OCI-LY7 (cell line): Measurements from ENCODE around the gene SLC26A4.

Source experiments
- EZH2phosphoT487 ChIP-seq: fragments of 200-600 bp; sonication (generic); IDR thresholded peaks from 2 replicates; pipeline ENCODE4 v1.6.1; 2018; ENCODE audit warnings: low read depth, borderline replicate concordance, mild to moderate bottlenecking, mixed run types, antibody characterized with exemption, low read length, moderate library complexity, mixed read lengths
- TF ChIP-seq, protein P1 (sequence below): fragments of 200-600 bp; sonication (generic); conservative IDR thresholded peaks from 2 replicates; pipeline ENCODE4 v1.5.1; 2014; ENCODE audit warnings: mild to moderate bottlenecking, antibody characterized with exemption, low read length, moderate library complexity, mixed read lengths

- TF ChIP-seq, protein P1, sequence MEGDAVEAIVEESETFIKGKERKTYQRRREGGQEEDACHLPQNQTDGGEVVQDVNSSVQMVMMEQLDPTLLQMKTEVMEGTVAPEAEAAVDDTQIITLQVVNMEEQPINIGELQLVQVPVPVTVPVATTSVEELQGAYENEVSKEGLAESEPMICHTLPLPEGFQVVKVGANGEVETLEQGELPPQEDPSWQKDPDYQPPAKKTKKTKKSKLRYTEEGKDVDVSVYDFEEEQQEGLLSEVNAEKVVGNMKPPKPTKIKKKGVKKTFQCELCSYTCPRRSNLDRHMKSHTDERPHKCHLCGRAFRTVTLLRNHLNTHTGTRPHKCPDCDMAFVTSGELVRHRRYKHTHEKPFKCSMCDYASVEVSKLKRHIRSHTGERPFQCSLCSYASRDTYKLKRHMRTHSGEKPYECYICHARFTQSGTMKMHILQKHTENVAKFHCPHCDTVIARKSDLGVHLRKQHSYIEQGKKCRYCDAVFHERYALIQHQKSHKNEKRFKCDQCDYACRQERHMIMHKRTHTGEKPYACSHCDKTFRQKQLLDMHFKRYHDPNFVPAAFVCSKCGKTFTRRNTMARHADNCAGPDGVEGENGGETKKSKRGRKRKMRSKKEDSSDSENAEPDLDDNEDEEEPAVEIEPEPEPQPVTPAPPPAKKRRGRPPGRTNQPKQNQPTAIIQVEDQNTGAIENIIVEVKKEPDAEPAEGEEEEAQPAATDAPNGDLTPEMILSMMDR: no peak
- TF ChIP-seq EZH2phosphoT487: no peak
Observed at GRCh38 chr7:107696330-107696946, 35.8 kb downstream of the SLC26A4 start.
